Measurements from ENCODE around the gene SPACA5.
"Not testable (repeated sequence)": the region's sequence is repeated elsewhere in the genome, so short reads cannot be mapped to it uniquely, and the experiment has no call there.

Gene SPACA5

GRCh38 chrX:48030237-48030636, 23.4 kb downstream of the SPACA5 start:
- H3K4me1 ChIP-seq (ENCODE audit: control insufficient read depth in 1 of 2, insufficient read depth in 1 of 2, low read depth in 1 of 2, low read length in 1 of 2), result peaks cover 0 to 4% of the 10 kb centered on the region in 2 experiments
- TF ChIP-seq, protein P1, sequence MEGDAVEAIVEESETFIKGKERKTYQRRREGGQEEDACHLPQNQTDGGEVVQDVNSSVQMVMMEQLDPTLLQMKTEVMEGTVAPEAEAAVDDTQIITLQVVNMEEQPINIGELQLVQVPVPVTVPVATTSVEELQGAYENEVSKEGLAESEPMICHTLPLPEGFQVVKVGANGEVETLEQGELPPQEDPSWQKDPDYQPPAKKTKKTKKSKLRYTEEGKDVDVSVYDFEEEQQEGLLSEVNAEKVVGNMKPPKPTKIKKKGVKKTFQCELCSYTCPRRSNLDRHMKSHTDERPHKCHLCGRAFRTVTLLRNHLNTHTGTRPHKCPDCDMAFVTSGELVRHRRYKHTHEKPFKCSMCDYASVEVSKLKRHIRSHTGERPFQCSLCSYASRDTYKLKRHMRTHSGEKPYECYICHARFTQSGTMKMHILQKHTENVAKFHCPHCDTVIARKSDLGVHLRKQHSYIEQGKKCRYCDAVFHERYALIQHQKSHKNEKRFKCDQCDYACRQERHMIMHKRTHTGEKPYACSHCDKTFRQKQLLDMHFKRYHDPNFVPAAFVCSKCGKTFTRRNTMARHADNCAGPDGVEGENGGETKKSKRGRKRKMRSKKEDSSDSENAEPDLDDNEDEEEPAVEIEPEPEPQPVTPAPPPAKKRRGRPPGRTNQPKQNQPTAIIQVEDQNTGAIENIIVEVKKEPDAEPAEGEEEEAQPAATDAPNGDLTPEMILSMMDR (IDR thresholded peaks at IDR 0.05), result no peak
- no peak overlapping the region for H3K4me3 ChIP-seq (ENCODE audit: low read depth in 1 of 2, low read length in 1 of 2)
- H3K9me3 ChIP-seq, result no peaks in the 10 kb centered on the region
- no peak overlapping the region for H3K27ac ChIP-seq
- H3K27me3 ChIP-seq, result no peaks in the 10 kb centered on the region
- no peaks in the 10 kb centered on the region for H3K36me3 ChIP-seq

DNA sequence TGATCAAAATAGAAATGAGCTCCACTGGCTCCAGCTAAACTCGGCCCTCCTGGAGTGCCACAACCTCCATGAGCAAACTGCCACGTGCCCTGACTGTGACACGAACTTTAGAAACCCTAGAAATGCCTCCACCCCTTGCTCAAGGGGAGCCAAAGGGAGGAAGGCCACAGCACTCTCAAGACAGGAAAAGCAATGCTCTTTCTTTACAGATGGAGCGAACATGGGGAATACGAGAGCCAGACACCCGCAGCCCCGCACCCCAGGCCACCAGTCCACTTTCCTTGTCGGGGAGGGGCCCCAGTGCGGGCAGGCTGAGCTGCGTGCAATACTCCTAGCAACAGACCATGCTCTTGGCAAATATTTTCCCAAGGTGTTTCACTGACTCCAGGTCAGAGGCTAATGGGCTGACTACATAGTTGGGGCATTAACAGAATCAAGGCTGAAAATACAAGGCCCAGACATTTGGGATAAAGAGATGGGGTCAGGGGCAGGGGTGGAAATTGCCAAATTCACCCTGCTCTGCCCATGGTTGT, 23.9 kb downstream of the SPACA5 start:
- not testable (repeated sequence) for H3K4me1 ChIP-seq (ENCODE audit: control insufficient read depth in 1 of 2, insufficient read depth in 1 of 2, low read depth in 1 of 2, low read length in 1 of 2); H3K27ac ChIP-seq; H3K27me3 ChIP-seq; H3K4me3 ChIP-seq (ENCODE audit: low read depth in 1 of 2, low read length in 1 of 2); H3K9me3 ChIP-seq; H3K36me3 ChIP-seq

DNA sequence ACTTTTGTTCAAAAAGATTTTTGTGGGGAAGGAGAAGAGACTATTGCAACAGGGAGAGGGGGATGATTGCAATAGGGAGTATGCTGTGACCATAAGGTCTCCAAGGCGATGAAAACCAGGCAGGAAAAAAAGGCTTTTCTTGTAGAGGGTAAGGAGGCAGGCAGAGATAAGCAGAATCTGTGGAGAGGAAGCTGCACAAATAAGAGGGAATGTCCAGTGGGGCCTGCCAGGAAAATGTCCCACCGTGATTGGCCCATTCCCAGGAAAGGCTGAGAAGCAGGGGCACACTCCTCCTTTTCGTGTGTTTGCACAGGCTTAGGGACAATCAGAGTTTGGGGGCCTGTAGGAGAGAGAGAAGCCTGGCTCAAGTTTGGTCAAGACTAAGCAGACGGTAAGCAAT, 29.1 kb downstream of the SPACA5 start:
- TF ChIP-seq, protein P1 (IDR thresholded peaks at IDR 0.05), result no peak

DNA sequence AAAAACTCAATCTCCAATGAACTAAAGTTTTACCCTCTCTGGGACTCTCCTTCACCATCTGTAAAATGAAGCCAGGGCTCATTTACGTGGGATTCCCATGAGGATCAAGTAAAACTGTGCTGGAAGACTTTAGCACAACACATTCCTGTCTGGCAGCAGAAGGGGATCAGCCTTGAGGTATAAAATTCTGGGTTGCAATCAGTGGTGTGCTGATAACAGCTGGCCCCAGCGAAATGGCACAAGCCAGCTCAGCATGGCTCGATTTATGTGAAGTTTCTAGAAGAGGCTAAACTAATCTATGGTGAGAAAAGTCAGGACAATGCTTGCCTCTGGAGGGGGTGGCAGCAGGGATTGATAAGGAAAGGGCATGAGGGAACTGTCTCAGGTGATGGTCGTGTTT, 36.3 kb downstream of the SPACA5 start:
- no peak overlapping the region for H3K4me3 ChIP-seq (ENCODE audit: low read depth in 1 of 2, low read length in 1 of 2)
- TF ChIP-seq, protein P1 (IDR thresholded peaks at IDR 0.05), result no peak
- H3K4me1 ChIP-seq (ENCODE audit: control insufficient read depth in 1 of 2, insufficient read depth in 1 of 2, low read depth in 1 of 2, low read length in 1 of 2), result no peaks in the 10 kb centered on the region

More for the DNA sequence above, 29.1 kb downstream of the SPACA5 start:
- H3K4me3 ChIP-seq (ENCODE audit: low read depth in 1 of 2, low read length in 1 of 2), result no peak overlapping the region
- H3K27me3 ChIP-seq, result no peaks in the 10 kb centered on the region
- no peaks in the 10 kb centered on the region for H3K9me3 ChIP-seq
- no peaks in the 10 kb centered on the region for H3K4me1 ChIP-seq (ENCODE audit: control insufficient read depth in 1 of 2, insufficient read depth in 1 of 2, low read depth in 1 of 2, low read length in 1 of 2)
- no peak overlapping the region for H3K27ac ChIP-seq
- no peaks in the 10 kb centered on the region for H3K36me3 ChIP-seq

DNA sequence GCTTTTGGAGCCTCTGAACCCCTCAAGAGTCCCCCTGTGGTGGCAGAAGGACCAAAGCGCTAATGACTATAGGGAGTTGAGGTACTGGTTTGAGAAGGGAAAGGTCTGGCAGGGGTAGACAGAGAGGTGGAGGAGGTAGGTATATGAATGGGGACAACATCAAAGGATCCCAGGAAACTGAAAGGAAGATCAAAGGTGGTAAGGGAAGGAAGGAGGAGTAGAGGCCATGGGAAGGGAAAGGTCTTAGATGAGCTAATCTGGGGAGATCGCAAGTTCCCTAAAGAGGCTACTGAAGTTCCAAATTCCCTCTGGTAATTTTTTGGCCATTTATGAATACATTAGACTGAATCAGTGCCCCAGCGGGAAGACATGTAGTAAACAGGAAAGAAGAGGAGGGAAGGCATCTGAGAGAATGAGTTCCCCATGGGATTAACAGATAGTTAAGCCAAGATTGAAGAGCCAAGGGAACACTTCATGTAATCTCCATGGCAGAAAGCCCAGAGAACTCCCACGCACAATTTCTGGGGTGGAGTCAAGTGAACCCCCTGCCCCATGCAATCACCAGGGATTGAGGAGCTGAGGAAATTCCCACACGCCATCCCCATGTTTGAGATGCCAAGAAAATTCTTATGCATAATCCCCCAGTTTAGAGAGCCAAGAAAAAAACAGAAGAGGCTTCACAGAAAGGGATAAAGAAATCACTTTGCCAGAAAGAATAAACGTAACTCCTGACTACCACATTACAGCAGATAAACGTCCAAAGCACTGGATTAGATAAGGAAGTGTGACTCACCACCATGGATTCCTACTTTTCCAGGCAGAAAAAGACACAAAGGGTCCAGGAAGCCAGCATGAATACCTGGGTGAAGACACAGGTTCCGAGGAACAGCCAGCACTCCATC, 38.9 kb downstream of the SPACA5 start:
- no peaks in the 10 kb centered on the region for H3K36me3 ChIP-seq
- H3K4me1 ChIP-seq (ENCODE audit: control insufficient read depth in 1 of 2, insufficient read depth in 1 of 2, low read depth in 1 of 2, low read length in 1 of 2), result no peaks in the 10 kb centered on the region
- no peak overlapping the region for H3K4me3 ChIP-seq (ENCODE audit: low read depth in 1 of 2, low read length in 1 of 2)
- H3K27me3 ChIP-seq, result no peaks in the 10 kb centered on the region
- H3K27ac ChIP-seq, result no peak overlapping the region
- H3K9me3 ChIP-seq, result no peaks in the 10 kb centered on the region
- TF ChIP-seq, protein P1 (IDR thresholded peaks at IDR 0.05), result no peak

More for the DNA sequence above, 36.3 kb downstream of the SPACA5 start:
- no peaks in the 10 kb centered on the region for H3K9me3 ChIP-seq
- H3K27me3 ChIP-seq, result no peaks in the 10 kb centered on the region
- H3K27ac ChIP-seq, result no peak overlapping the region
- no peaks in the 10 kb centered on the region for H3K36me3 ChIP-seq

GRCh38 chrX:48046846-48047245, 40.1 kb downstream of the SPACA5 start:
- no peak overlapping the region for H3K27ac ChIP-seq

More at GRCh38 chrX:48046846-48047245, 40.1 kb downstream of the SPACA5 start:
- Histone ChIP-seq H3K27me3 (no peaks in the 10 kb centered on the region), H3K4me1 (ENCODE audit: control insufficient read depth in 1 of 2, insufficient read depth in 1 of 2, low read depth in 1 of 2, low read length in 1 of 2) (no peaks in the 10 kb centered on the region), H3K36me3 (no peaks in the 10 kb centered on the region), H3K9me3 (no peaks in the 10 kb centered on the region), H3K4me3 (ENCODE audit: low read depth in 1 of 2, low read length in 1 of 2) (no peak overlapping the region)
- TF ChIP-seq, protein P1 (IDR thresholded peaks at IDR 0.05), result no peak

Measured in neutrophil (primary cell).